Stimulated activated memory B cell treated with anti-CD40 and anti-IgM and Interleukin-4, amounts not matched to agents 10 μg/mL and 1 μg/mL and 100 μg/mL, for 72 hours (primary cell): ENCODE measurements around the gene THY1.
"Not testable (repeated sequence)": the region's sequence is repeated elsewhere in the genome, so short reads cannot be mapped to it uniquely, and the experiment has no call there.

Source experiments
- ATAC-seq: fragments of 150-1000 bp; cut with Tn5 transposase; 2 replicates; pipeline ENCODE4 v1.10.0; 2021
- H3K27ac Mint-ChIP-seq: one replicate; pipeline ENCODE4 v1.8.0; 2022; ENCODE audit warnings: mild to moderate bottlenecking, mixed read lengths
- H3K27me3 Mint-ChIP-seq: one replicate; pipeline ENCODE4 v1.8.0; 2022; ENCODE audit warnings: mixed read lengths
- H3K36me3 Mint-ChIP-seq: one replicate; pipeline ENCODE4 v1.8.0; 2022; ENCODE audit warnings: mixed read lengths
- H3K4me1 Mint-ChIP-seq: one replicate; pipeline ENCODE4 v1.8.0; 2022; ENCODE audit warnings: mixed read lengths
- H3K4me3 Mint-ChIP-seq: one replicate; pipeline ENCODE4 v1.8.0; 2022; ENCODE audit warnings: mild to moderate bottlenecking, moderate library complexity, mixed read lengths
- H3K9me3 Mint-ChIP-seq: one replicate; pipeline ENCODE4 v1.8.0; 2022; ENCODE audit warnings: mixed read lengths

The THY1 gene

GRCh38 chr11:119422809-119423508 is at the start of gene THY1:
Gene THY1, minus strand, starts transcription at chr11:119423172. Its CDS starts 2,267 bp downstream, at chr11:119420905.
- no peak for ATAC-seq
- Mint-ChIP-seq H3K27ac (no peak within 1 kb of the TSS), H3K27me3 (peaks cover 87% of the 10 kb centered on the region), H3K4me1 (peaks cover 16% of the 10 kb centered on the region), H3K4me3 (peak within 1 kb of the TSS; percentile 40), H3K36me3 (no peaks in the 10 kb centered on the region), H3K9me3 (no peaks in the 10 kb centered on the region)

GRCh38 chr11:119472186-119472855 is 49.3 kb upstream of the THY1 start:
- peaks cover 93% of the 10 kb centered on the region for H3K27me3 Mint-ChIP-seq
- H3K27ac Mint-ChIP-seq, result no peak overlapping the region

GRCh38 chr11:119471329-119471728 is 48.4 kb upstream of the THY1 start:
- Mint-ChIP-seq H3K4me1 (no peaks in the 10 kb centered on the region), H3K9me3 (peaks cover 11% of the 10 kb centered on the region), H3K4me3 (no peak overlapping the region), H3K27ac (no peak overlapping the region), H3K27me3 (peaks cover 95% of the 10 kb centered on the region), H3K36me3 (peaks cover 12% of the 10 kb centered on the region)
- ATAC-seq, result no peak

More at GRCh38 chr11:119472186-119472855, 49.3 kb upstream of the THY1 start:
- H3K36me3 Mint-ChIP-seq, result peaks cover 10% of the 10 kb centered on the region
- H3K4me1 Mint-ChIP-seq, result no peaks in the 10 kb centered on the region
- H3K9me3 Mint-ChIP-seq, result peaks cover 8% of the 10 kb centered on the region
- no peak overlapping the region for H3K4me3 Mint-ChIP-seq
- no peak for ATAC-seq

DNA sequence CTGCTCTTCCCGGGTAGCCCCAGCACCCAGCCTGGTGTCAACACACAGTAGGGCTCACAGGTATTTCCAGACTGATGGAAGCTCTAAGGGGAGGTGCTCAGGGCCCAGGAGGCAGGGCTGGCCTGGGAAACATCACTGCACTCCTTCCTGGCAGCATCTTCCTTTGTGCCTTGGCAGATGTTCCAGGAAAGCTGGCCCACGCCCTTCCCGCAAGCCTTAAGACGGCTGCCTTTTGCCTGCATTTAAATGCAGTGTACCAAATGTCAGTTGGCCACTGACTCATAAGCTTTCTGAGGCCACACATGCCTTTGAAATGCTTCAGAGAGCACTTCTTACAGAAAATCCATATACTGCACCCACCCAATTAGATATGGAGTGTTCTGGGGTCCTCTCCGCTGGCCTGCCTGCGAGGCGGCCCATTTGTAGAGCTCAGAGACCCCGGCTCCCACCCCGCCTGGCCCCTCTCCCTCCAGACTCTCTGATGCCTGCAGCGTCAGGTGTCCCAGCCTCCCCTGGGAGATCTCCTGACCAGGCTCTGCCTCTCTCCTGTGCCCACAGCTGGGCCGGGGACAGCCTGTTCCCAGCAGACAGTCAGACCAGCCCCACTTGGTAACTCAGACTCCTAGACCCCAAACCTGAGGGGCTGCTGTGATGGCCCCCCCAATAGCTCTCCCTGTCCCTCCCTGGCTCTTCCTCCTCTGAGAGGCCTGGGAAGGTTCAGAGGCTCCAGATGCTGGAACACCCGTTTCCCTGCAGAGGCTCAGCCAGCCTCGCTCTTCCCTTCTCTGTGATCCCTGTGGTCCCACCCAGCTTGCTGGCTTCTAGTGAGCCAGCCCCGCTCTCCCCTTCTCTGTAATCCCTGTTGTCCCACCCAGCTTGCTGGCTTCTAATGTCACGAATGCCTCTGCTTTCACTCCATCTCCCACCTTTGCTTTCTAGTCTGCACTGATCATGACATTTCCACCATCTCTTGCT is 47.6 kb upstream of the THY1 start:
- H3K9me3 Mint-ChIP-seq, result peaks cover 14% of the 10 kb centered on the region
- no peak for ATAC-seq
- H3K4me3 Mint-ChIP-seq, result no peak overlapping the region
- H3K36me3 Mint-ChIP-seq, result peaks cover 12% of the 10 kb centered on the region
- H3K4me1 Mint-ChIP-seq, result no peaks in the 10 kb centered on the region
- H3K27ac Mint-ChIP-seq, result no peak overlapping the region
- H3K27me3 Mint-ChIP-seq, result peaks cover 95% of the 10 kb centered on the region

DNA sequence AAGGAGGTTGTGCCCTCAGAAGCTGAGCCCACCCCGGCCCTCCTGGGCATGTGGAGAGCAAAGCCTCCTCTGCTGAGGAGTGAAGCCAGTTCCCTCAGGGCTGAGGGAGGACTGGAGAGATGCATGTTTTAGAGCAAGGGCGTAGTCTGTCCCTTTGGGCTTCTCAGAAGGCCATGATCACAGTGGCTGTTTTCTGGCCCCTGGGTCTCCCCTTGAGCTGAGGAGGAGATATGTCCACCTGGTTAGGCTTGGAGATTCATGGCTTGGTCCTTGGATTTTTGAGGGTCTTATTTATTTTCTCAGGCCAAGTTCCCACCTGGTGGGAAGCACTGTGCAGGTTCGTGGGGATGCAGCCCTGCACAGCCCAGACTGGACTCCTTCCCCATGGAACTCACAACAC is 46.5 kb upstream of the THY1 start:
- no peaks in the 10 kb centered on the region for H3K4me1 Mint-ChIP-seq
- H3K27ac Mint-ChIP-seq, result no peak overlapping the region
- no peak overlapping the region for H3K4me3 Mint-ChIP-seq
- H3K36me3 Mint-ChIP-seq, result peaks cover 12% of the 10 kb centered on the region
- H3K27me3 Mint-ChIP-seq, result peaks cover 95% of the 10 kb centered on the region
- H3K9me3 Mint-ChIP-seq, result peaks cover 22% of the 10 kb centered on the region
- ATAC-seq, result no peak

- Mint-ChIP-seq H3K27me3 (peaks cover 95% of the 10 kb centered on the region), H3K9me3 (peaks cover 24% of the 10 kb centered on the region), H3K4me3 (no peak overlapping the region), H3K4me1 (no peaks in the 10 kb centered on the region), H3K36me3 (peaks cover 12% of the 10 kb centered on the region), H3K27ac (no peak overlapping the region)
- no peak for ATAC-seq
Observed at GRCh38 chr11:119468511-119468910, 45.5 kb upstream of the THY1 start.

DNA sequence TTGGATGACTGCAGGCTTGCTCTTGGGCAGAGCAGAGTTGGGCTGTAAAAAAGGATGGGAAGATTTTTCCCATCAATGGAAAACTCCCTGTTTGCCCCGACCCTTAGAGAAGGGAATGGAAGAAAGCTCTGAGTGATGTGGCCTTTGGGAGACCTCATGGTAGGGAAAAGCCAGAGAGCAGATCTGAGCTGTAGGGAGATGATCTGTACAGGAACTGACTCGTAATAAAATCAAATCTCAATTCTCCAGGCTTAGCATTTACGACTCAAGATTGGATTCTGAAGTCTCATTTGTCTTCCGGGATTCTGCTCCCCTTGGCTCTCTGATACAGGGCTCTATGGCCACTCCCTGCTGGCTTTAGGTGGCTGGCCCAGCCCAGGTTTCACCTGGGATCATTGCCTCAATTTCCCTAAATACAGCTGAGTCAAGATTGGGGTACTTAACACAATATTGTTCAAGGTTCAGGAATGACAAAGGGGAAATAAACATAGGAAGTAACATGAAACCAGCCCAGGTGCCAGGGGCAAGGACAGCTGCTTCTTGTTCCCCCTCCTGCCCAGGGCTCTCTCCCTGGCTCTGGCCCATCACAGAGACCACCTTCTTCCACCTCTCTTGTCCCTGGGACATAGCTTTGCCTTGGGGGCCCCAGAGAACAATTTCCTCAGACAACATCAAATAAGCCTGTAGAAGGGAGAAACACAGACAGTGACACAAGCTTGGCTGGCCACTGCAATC is 38.4 kb upstream of the THY1 start:
- H3K27me3 Mint-ChIP-seq, result peaks cover 38% of the 10 kb centered on the region
- H3K4me1 Mint-ChIP-seq, result no peaks in the 10 kb centered on the region
- H3K4me3 Mint-ChIP-seq, result no peak overlapping the region
- peaks cover 18% of the 10 kb centered on the region for H3K9me3 Mint-ChIP-seq
- no peaks in the 10 kb centered on the region for H3K36me3 Mint-ChIP-seq
- no peak for ATAC-seq
- no peak overlapping the region for H3K27ac Mint-ChIP-seq

- peaks cover 15% of the 10 kb centered on the region for H3K9me3 Mint-ChIP-seq
- H3K4me3 Mint-ChIP-seq, result no peak overlapping the region
- H3K27me3 Mint-ChIP-seq, result peaks cover 30% of the 10 kb centered on the region
- no peaks in the 10 kb centered on the region for H3K4me1 Mint-ChIP-seq
- no peak overlapping the region for H3K27ac Mint-ChIP-seq
- no peaks in the 10 kb centered on the region for H3K36me3 Mint-ChIP-seq
- ATAC-seq, result no peak
Observed at GRCh38 chr11:119460582-119460981, 37.6 kb upstream of the THY1 start.

GRCh38 chr11:119460097-119460496 is 37.1 kb upstream of the THY1 start:
- Mint-ChIP-seq H3K4me1 (no peaks in the 10 kb centered on the region), H3K27me3 (peaks cover 30% of the 10 kb centered on the region)

DNA sequence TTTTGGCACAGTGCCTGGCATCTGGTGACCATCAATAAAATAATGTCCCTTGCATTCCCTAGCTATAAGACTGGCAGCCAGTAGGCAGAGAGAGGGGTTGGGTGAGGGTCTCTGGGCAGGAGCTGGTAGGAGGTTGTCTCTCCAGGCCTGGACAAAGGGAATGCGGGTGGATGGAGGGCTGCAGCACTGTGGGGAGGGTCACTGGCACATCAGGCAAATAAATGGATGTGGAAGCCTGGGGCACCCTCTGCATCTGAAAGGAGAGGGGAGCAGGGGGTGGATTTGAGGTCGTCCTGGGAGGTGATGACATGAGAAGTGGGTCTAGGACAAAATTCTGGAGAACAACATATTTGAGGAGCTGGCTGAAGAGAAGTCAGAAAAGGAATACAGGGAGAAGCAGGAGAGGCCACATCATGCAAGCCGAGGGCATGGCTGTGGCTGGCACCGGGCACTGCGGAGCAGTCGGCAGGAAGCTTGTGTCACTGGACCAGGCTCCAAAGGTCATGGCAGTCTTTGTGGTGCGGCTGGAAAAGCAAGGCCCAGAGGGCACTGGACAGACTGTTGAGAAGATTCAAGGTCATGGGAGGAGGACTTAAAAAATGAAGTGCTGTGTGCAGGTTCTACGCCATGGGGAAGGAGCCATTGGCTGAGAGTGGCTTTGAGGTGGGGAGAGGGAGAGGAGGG is 36.5 kb upstream of the THY1 start:
- no peaks in the 10 kb centered on the region for H3K36me3 Mint-ChIP-seq
- H3K4me1 Mint-ChIP-seq, result no peaks in the 10 kb centered on the region
- no peak for ATAC-seq
- H3K9me3 Mint-ChIP-seq, result peaks cover 6% of the 10 kb centered on the region
- no peak overlapping the region for H3K27ac Mint-ChIP-seq
- peaks cover 27% of the 10 kb centered on the region for H3K27me3 Mint-ChIP-seq
- H3K4me3 Mint-ChIP-seq, result no peak overlapping the region

More at GRCh38 chr11:119460097-119460496, 37.1 kb upstream of the THY1 start:
- Mint-ChIP-seq H3K4me3 (no peak overlapping the region), H3K27ac (no peak overlapping the region), H3K9me3 (peaks cover 12% of the 10 kb centered on the region), H3K36me3 (no peaks in the 10 kb centered on the region)
- no peak for ATAC-seq

- H3K27me3 Mint-ChIP-seq, result peaks cover 57% of the 10 kb centered on the region
- not testable (repeated sequence) for H3K36me3 Mint-ChIP-seq, H3K4me3 Mint-ChIP-seq, H3K9me3 Mint-ChIP-seq, ATAC-seq, H3K27ac Mint-ChIP-seq, H3K4me1 Mint-ChIP-seq
Observed at GRCh38 chr11:119455708-119456107, 32.7 kb upstream of the THY1 start.

GRCh38 chr11:119455241-119455640 is 32.3 kb upstream of the THY1 start:
- not testable (repeated sequence) for H3K27ac Mint-ChIP-seq, H3K4me1 Mint-ChIP-seq, ATAC-seq, H3K4me3 Mint-ChIP-seq, H3K36me3 Mint-ChIP-seq, H3K9me3 Mint-ChIP-seq
- H3K27me3 Mint-ChIP-seq, result peaks cover 62% of the 10 kb centered on the region

GRCh38 chr11:119453881-119454280 is 30.9 kb upstream of the THY1 start:
- no peaks in the 10 kb centered on the region for H3K9me3 Mint-ChIP-seq
- no peak overlapping the region for H3K4me3 Mint-ChIP-seq
- no peaks in the 10 kb centered on the region for H3K36me3 Mint-ChIP-seq
- H3K27ac Mint-ChIP-seq, result no peak overlapping the region
- no peaks in the 10 kb centered on the region for H3K4me1 Mint-ChIP-seq
- ATAC-seq, result no peak
- peaks cover 61% of the 10 kb centered on the region for H3K27me3 Mint-ChIP-seq

DNA sequence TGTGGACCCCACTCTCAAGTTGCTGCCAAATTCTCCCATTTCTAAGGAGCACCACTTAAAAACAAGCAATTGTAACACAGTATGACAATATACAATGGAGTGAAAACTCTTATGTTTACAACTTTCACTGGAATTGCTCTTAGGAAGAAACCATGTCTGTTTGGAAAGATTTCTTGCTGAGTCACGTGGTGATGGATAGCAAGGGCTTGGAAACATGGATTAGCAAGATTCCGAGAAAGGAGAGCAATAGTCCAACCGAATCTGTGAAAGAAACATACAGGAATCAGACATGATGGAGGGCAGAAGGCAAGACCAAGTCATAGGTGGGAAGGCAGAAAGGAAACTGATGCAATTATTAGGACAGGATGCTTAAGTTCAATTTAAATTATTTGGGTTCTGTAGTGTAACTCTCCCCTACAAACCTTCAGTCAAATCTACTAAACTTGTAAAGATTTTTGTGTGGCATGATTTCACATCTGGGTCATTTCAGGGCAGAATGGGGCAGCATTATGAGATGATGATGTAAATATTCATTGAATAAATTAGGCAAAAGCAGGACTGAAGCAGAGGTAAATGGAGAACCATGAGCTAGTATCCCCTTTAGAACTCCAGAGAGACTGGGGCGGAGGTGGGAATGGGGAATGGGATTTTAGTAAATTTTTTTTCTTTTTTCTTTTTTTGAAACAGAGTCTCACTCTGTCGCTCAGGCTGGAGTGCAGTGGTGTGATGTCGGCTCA is 27.8 kb upstream of the THY1 start:
- no peak overlapping the region for H3K4me3 Mint-ChIP-seq
- H3K36me3 Mint-ChIP-seq, result no peaks in the 10 kb centered on the region
- H3K27me3 Mint-ChIP-seq, result peaks cover 88% of the 10 kb centered on the region
- H3K4me1 Mint-ChIP-seq, result no peaks in the 10 kb centered on the region
- no peak overlapping the region for H3K27ac Mint-ChIP-seq
- H3K9me3 Mint-ChIP-seq, result no peaks in the 10 kb centered on the region
- no peak for ATAC-seq
